HG03575 (cell line): ENCODE results near the gene KIF6.

ENCODE experiments used
- ATAC-seq: cut with Tn5 transposase; IDR thresholded peaks from one replicate; pipeline ENCODE4 v1.9.1; 2021; ENCODE audit not compliant: unreplicated experiment, insufficient number of reproducible peaks, low FRiP score; ENCODE audit errors: extremely low read depth

The KIF6 gene

DNA sequence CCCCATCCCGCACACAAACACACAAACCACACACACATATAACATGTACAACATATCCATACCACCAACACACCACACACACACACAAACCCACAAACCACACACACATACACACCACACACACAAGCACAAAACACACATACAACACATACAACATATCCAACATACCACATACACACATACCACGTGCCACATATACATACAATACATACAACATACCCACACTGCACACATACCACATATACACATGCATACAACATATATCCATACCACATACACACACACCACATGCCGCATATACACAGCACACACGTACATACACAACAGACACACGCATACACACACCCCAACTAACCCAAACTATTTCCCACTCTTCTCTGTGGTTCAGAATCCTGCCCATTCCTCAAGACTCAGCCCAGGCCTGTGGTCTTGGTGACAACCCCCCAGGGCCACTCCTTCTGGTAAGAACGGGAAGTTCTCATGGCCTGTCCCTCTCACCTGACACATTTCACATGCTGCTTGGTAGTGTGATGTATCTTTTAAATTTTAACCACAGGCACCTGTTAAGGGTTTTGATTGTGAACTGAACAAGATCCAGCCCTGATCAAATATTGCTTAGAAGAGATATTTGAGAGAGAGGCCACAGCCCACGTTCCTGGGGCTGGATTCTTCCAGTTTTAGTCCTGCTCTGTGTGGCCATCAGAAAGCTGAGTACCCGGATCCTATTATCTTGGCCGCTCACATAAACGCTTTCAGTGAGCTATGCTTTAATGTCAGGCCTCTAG, 346.8 kb downstream of the KIF6 start:
- no peak for ATAC-seq

DNA sequence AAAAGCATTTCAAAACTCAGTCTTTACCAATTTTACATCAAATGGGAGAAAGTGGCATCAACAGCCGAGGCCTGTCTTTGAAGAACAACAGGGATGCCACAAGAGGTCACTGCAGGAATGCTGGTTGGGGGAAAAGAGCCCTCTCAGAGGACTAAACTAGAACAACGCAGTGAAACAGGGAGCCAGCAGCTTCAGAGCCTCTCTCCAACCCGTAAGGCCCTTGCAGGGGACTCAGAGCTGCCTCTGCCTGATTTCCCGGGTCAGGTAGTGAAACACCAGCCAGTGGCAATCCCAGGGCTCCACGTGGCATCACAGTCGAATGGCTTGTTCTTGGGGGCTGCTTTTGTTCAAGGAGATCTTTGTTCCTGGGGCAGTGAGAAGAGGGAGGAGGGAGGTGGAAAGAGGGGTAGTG, 347.7 kb downstream of the KIF6 start:
- ATAC-seq, result no peak

DNA sequence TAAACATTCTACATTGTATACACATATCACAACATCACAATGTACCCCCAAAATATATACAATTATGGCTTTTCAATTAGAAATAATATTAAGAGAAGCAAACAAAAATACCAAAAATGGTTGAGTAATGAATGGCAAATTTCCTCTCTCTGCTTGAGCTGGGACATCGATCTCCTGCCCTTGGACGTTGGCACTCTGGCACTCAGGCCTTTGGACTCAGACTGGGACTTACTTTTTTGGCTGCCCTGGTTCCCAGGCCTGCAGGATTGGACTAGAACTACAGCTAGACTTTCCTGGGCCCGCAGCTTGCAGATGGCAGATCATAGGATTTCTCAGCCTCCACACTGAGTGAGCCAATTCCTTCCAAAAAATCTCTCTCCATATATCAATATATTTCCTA, 349.8 kb downstream of the KIF6 start:
- ATAC-seq, result no peak

DNA sequence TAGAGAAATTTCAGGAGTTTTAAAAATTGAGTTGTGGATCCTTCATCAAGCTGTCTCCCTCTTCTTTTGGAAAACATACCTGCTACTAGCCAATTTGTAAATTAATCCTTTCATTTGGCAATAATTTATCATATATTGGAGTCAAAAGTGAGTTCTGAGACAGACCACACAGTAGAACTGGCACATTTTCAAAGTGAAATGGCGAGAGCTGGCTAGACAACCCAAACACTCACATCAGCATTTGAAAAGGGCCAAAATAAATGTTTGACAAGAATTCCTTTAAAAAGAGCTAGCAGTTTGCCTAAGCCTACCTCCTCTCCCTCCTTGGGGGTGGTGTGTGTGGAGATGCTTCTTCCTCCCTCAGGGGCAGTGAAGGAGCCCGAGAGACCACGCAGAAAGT, 354.8 kb downstream of the KIF6 start:
- no peak for ATAC-seq

DNA sequence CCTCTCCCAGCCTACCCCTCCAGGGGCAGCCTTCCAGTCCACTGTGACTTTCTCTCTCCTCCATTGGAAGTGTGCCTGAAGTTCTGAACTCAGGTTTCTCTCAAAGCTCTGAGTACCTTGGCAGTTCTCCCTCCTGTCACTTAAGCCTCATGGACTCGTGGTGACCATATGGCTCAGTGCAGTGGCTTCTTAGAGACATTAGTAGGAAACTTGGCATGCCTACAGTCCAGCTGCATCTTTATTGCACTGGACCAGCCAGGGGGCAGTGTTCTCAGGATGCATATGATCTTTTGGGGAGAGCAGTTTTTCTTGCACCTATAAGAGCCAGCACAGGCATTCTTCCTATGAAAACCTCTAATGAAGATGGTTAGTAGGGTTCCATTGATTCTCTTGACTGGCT, 355.2 kb downstream of the KIF6 start:
- no peak for ATAC-seq

DNA sequence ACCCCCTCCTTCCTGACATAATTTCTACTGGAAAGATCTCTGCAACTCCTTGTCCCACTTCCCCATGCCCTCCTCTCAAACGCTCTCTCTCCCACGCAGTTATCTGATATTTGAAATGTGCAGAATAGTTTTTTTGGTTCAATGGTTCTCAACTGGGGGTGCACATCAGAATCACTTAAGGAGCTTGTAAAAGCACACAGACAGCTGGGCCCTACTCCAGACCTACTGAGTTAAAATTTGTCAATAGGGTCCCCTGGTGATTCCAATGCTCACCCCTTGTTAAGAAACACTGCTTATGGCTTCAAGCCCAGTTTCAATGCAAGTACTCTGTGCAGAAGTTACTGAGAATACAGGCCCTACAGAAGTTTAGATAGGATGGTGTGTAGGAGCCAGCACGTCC, 357.5 kb downstream of the KIF6 start:
- ATAC-seq, result no peak

DNA sequence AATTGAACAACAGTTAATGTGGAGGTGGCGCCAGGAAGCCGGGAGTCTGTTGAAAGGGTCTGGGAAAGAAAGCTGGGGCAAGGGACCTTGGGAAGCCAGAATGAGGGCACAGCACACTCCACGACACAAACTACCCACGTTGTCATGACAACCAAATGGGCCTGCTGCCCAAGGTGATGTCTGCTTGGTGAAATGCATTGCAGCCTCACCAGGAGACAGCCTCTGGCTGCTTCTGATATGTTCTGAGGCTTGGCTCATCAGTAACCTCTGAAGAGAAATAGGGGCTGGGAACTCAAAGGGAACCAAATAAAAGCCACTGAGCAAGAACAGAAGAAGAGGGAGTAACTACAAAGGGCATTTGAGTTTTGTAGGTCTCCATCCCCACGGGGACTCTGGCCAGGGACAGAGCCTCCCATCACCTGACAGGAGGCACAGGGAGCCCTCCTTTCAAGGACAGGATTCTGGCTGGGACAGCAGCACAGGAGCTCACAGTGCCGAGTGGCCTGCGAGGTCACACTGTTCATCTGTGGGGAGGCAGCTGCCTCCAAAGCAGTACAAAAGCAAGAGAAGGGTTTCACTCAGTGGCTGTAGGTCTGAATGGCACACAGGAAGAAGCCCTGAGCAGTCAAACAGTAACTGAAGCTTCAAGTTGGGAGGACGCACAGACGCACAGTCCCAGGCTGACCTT, 358.1 kb downstream of the KIF6 start:
- no peak for ATAC-seq

DNA sequence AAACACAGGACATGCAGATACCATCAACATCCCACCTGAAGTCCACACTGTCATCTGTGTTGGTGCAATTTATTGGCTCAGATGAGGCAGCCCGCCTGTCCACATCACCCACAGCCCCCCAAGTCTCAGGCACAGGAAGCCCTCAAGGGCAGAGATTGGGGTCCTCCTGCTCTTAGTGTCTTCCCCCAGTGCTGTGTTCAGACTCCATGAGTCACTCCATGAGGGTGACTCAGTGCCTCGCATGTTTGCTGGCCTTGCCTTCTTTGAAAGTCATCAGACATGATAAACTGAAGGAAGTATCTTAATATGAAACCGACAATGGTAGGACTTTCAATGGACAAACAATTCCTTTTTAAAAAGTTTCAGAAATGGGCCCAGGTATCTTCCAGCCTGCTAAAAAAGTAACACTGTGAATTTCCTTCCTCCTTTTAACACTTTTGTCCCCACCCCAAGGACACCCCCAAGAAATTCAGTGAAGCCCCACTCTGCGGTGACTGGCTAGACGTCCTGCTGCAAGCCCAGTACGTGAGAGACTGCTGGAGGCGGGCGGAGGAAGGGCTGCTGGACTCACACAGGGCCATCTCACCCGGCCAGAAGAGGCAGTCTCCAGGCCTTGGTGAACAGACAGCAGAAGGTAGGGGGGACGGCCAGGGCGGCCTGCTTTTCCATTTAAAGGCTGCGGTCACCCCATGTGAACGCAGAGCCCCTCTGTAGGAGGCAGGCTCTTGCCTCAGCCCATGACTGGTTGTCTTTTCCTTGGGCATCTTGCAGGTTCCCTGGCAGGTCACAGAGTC, 359.7 kb downstream of the KIF6 start:
- no peak for ATAC-seq

DNA sequence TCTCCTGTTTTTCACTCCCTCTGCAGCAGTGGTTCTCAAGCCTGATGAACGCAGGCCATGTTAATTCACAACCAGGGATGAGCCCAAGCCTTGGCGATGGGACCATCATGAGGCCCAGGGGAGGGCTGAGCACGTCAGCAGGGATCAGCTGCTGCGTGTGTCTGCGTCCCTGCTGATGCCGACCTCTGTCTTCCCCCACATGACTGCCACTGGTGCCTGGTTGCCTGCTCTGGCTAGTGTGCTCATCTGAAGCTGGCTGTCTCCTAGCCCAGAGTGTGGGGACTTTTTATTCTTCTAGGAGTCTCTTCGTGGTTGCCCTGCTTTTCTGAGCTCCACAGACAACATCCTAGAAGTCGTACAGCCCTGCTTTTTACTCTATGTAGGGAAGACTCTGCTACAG, 361.9 kb downstream of the KIF6 start:
- ATAC-seq, result no peak

DNA sequence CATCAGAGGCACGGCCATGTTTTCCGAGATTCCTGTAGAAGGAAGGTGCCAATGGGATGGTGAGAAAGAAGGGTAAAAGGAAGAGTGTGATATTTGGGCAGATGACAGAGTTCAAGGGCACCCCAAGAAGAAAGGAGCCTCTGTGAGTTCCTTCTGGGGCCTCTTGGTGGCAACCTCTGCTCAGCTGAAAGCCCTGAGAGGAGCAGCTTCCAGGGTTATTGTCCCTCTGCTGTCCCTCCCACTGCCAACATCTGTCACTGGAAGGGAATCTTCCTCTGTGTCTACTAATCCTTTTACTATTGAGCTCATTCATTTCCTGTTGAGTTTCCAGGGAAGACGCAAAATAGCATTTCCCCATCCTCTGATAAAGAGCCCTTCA, 362.7 kb downstream of the KIF6 start:
- no peak for ATAC-seq

DNA sequence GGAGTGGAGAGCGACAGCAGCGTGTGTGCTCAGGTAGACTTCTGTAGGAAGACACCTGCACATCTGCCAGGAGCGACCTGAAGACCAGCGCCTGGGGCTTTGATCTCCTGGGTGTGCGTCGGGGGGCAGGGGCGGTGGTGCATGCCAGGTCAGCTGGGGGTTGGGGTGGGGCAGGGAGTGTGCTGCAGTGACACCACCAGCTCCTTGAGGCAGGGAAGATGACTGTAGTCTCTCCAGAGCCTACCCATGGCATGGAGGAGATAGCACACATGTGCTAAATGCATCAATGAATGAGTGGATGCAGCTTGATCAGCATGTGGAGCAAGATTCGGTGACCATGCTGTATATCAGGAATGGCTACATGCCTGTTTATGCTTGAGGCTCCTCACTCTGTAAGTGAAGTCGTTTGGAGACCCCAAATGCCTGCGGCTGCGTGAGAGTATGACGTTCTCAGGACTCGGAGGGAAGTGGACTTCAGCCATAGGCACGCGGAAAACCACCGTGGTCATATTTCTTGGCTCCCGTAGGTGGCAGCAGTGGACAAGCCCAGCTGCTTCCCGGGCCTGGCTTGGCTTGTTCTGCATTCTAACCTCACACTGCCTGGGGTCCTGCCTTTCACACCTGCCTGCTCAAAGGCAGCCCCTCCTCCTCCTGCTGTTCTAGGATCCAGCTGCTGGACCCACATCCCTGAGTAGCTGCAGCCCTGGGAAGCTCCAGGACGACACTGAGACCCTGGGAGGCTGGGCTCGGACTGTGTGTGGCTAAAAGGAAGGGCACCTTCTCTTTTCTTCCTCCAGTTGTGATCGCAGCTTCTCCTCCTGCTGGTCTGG, 363.3 kb downstream of the KIF6 start:
- ATAC-seq, result no peak

DNA sequence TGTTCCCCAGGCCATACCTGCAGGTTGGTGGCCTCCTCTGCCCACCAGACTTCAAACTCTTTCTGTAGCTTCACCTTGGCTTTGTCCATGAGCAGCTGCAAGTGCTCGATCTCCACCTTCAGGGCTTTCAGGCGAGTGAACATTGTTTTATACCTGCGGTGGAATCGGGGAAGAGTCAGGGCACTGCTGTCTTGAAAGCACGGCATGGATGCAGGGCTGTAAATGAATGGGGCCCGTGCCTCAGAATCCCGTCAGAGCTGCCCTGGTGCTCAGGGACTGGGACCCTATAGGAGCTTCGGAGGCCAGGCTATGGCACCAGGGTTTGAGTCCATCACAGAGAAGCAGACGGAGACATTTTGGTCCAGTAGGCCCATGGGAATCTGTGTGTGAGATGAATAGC, 364.8 kb downstream of the KIF6 start:
- no peak for ATAC-seq

DNA sequence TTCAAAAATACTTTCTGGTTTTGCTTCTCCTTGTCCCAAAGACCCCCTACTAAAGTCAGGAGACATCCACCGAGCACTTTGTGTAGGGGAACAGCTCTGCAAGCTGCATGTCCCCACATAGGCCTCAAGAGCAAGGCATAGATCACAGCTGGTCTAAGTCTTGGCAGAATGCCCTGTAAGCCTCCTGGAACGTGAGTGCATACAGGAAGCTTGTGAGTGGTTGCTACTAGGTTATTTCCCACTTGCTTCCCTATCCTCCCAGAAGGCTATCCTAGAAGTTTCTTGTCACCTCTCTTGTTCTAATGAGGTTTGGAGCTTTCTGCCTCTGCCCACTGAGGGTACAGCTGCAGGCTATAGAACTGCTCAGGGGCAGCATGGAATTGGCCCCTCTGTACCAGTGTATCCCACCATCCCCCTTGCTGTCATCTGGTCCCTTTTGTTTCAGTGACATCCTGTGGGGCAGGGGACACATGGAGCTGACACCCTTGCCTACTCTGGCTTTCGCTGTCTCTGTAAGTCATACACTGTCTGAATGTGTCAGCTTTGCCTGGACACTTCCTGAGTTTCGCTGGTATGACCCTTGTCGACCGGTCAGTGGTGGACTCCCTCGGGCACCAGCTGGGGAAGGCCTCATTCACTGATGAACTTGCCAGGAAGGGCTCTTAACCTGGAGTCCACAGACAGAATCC, 367.1 kb downstream of the KIF6 start:
- ATAC-seq, result no peak

DNA sequence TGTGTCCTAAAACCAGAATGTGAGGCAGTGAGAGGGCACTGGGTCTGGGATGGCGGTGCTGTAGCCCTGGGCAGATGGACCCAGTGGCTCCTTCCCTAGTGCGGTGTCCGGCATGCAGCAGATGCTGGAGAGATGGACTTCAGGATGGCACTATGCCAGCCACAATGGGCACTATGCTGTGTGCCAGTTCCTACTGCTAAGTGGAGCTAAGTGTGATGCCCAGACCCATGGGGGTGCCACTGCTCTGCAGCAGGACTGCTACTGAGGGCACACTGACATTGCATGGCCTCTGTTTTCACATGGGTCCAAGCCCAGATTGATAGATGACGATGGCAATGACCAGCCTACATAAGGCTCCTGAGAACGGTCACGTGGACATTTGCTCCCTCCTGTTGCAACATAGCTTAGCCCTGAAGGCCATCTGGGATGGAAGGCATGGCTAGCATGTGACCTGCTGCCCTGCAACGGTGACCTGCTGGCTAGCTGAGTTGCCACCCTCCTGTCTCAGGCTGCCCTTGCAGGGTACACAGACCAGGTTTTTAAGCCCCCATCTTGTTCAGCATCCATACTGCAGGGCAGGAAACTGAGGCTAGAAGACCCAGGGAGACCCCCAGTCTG, 371.4 kb downstream of the KIF6 start:
- ATAC-seq, result no peak

DNA sequence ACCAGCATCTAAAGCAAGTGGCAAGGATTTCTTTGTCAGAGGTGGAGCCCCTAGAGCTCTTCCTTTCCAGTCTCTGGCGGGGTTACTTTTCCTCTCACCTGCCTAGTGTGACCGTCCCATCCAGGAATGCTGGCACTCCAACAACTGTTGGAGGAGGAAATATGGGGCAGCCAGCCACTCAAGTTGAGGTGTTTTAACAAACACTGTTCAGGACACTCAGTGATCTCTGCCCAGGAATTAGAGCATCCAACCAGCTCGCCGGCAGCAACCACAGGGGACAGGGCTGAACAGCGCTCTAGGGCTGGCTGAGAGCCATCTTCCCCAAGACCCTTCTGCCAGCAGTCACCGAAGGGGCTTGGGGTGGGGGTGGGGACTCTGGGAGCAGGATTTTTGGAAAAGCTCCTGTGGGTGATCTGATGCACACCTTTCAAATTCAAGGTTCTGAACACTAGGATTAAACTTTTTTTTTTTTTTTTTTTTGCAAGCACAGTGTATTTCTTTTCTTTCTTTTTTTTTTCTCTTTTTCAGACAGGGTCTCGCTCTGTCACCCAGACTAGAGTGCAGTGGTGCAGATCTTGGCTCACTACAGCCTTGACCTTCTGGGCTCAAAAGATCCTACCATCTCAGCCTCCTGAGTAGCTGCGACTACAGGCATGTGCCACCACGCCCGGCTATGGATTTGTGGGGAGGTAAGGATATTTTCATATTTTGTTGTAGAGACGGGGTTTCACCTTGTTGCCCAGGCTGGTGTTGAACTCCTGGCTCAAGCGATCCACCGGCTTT, 374.3 kb downstream of the KIF6 start:
- ATAC-seq, result no peak

DNA sequence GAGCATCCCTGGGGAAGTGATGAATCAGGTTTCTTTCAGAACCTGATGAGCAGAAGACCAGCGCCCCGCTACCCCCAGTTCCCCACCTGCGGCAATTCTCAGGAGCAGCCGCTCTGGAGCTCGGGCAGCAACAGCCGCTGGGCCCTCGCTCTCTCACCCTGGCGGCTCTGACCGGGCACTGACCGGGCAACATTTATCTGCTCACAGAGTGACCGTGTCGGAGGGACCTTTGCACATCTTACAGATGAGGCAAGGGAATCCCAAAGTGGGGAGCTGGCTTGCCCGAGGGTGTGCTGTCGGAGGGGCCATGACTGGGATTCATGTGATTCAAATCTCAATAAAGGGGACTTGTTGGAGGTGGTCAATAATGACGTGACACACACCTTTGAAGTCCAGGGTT, 376.5 kb downstream of the KIF6 start:
- ATAC-seq, result no peak

DNA sequence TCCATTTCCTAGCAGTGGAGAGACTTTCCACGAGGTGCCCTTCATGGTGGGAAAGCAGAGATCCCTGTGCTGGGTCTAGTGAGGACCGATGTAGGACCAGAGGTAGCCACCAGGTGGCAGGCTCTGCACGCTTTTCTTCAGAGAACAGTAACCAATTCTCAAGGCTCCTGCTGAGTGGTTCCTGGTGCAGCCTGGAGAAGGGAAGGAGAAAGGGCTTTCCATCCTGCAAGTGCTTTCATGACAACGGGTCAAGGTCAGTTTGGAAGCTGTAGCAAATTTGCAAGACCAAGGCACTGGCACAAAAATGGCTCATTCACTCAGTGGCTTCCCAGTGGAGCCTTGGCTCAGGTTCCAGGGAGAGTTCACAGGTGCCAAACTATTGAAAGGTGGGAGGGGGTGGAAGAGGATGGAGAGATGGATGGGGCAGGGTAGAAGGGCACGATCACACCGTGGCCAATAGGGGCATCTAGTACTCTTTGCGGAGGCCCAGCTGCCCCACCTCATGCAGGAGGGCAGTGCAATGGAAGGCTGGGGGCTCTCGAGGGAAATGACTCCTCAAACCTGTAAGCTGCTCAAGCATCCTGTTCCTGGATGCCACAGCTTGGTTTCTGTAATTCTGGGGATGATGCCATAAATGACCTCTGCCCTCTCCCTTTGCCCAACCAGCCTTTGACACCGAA, 377.2 kb downstream of the KIF6 start:
- no peak for ATAC-seq
